Naive thymus-derived CD4-positive, alpha-beta T cell (primary cell): ENCODE results near the gene TMEM269. TPM values are rescaled to one million over a fixed set of nuclear protein-coding genes. Genes with fewer than 3 reads are reported as not detected.

Source experiments
- ATAC-seq: fragments of 150-1000 bp; cut with Tn5 transposase; 2 replicates; pipeline ENCODE4 v1.10.0; 2021; ENCODE audit warnings: mild to moderate bottlenecking, moderate library complexity
- CTCF ChIA-PET: fragments of 350-600 bp; sonication (Branson Sonifier 250); formaldehyde crosslinking; loops from one replicate; lab custom pipeline; 2021; ENCODE audit warnings: antibody characterized with exemption; lab: Charles Lee
- POLR2A ChIA-PET: fragments of 350-600 bp; sonication (Branson Sonifier 250); formaldehyde crosslinking; loops from one replicate; lab custom pipeline; 2021; ENCODE audit warnings: antibody characterized with exemption, inconsistent platforms; lab: Charles Lee
- DNase-seq, 9 donors: peaks; one replicate each; pipeline versions ENCODE4 v3.0.0 to v3.0.0-alpha.2; 2020 to 2022; ENCODE audit warnings: mixed read lengths in 1 of 9
- H3K27ac ChIP-seq: one replicate; pipeline ENCODE4 v1.7.0; 2013; ENCODE audit warnings: mild to moderate bottlenecking, low read depth, low read length, moderate library complexity
- H3K27me3 ChIP-seq, 2 donors: one replicate each; pipeline ENCODE4 v1.7.0; 2013; ENCODE audit warnings: low read length in 2 of 2, mild to moderate bottlenecking in 2 of 2, moderate library complexity in 2 of 2; ENCODE audit not compliant: control insufficient read depth in 2 of 2, insufficient read depth in 2 of 2
- H3K36me3 ChIP-seq, 3 experiments: 1 replicate in 2 of 3; 2 replicates in 1 of 3; pipeline ENCODE4 v1.7.0; 2013; ENCODE audit warnings: low read length in 3 of 3, mild to moderate bottlenecking in 3 of 3, moderate library complexity in 1 of 3; ENCODE audit not compliant: insufficient read depth in 3 of 3, control insufficient read depth in 2 of 3
- H3K4me1 ChIP-seq, 2 donors: one replicate each; pipeline ENCODE4 v1.7.0; 2013; ENCODE audit warnings: low read length in 2 of 2, mild to moderate bottlenecking in 2 of 2, moderate library complexity in 1 of 2; ENCODE audit not compliant: control insufficient read depth in 2 of 2, insufficient read depth in 2 of 2
- H3K4me3 ChIP-seq: 2 replicates; pipeline ENCODE4 v1.7.0; 2013; ENCODE audit warnings: mild to moderate bottlenecking, low read length
- H3K9me3 ChIP-seq, 3 experiments: 1 replicate in 2 of 3; 2 replicates in 1 of 3; pipeline ENCODE4 v1.7.0; 2013; ENCODE audit warnings: low read length in 3 of 3; ENCODE audit not compliant: control insufficient read depth in 2 of 3
- H3K27ac Mint-ChIP-seq, 9 donors: one replicate each; pipeline ENCODE4 v1.8.0; 2020 to 2022; ENCODE audit warnings: mixed read lengths in 9 of 9, mild to moderate bottlenecking in 8 of 9, moderate library complexity in 5 of 9, inconsistent platforms in 2 of 9
- H3K27me3 Mint-ChIP-seq, 5 donors: one replicate each; pipeline ENCODE4 v1.8.0; 2021 to 2022; ENCODE audit warnings: mixed read lengths in 5 of 5, mild to moderate bottlenecking in 1 of 5
- H3K36me3 Mint-ChIP-seq, 5 donors: one replicate each; pipeline ENCODE4 v1.8.0; 2020 to 2022; ENCODE audit warnings: mixed read lengths in 5 of 5, mild to moderate bottlenecking in 3 of 5, inconsistent platforms in 1 of 5
- H3K4me1 Mint-ChIP-seq, 7 donors: one replicate each; pipeline ENCODE4 v1.8.0; 2020 to 2022; ENCODE audit warnings: mixed read lengths in 7 of 7, mild to moderate bottlenecking in 3 of 7, inconsistent platforms in 1 of 7
- H3K4me3 Mint-ChIP-seq, 10 donors: one replicate each; pipeline ENCODE4 v1.8.0; 2020 to 2022; ENCODE audit warnings: mild to moderate bottlenecking in 10 of 10, mixed read lengths in 10 of 10, moderate library complexity in 6 of 10, inconsistent platforms in 2 of 10
- H3K9me3 Mint-ChIP-seq, 11 donors: one replicate each; pipeline ENCODE4 v1.8.0; 2020 to 2022; ENCODE audit warnings: mixed read lengths in 11 of 11, mild to moderate bottlenecking in 4 of 11, inconsistent platforms in 1 of 11, moderate library complexity in 1 of 11
- intact Hi-C, 2 donors: fragments of 100-400 bp; cut with micrococcal nuclease; formaldehyde crosslinking; loops; one replicate each; pipeline ENCODE4 v1.15.1; 2023
- polyA plus RNA-seq, 2 donors: library from polyadenylated mRNA; unstranded; fragments of 300-500 nt; fragmentation: Illumina TruSeq; gene quantifications; one replicate each; pipeline ENCODE4 v1.2.3, GENCODE V29; 2021
- total RNA-seq, 6 experiments: library from RNA in 5 of 6; stranded (reverse) in 5 of 6; gene quantifications; 1 replicate in 5 of 6; 2 replicates in 1 of 6; pipeline ENCODE4 v1.2.3 and lab custom pipeline; 2021 to 2026

The TMEM269 gene
- total and polyA plus RNA-seq, 7 experiments from 2014 or later, result 0.19 to 2.0 (median 0.35) TPM; not detected in 2

- CTCF ChIA-PET, result interaction anchor here (0.8 kb wide), 1 partner anchor 18 kb away, joined by 3 read pairs; no protein-coding TSS in a partner anchor
- Histone ChIP-seq H3K27ac (no peak overlapping the region), H3K9me3 (no peaks in the 10 kb centered on the region), H3K36me3 (peaks cover 7 to 24% (median 11%) of the 10 kb centered on the region in 3 experiments), H3K4me1 (peaks cover 12 to 13% of the 10 kb centered on the region in 2 donors), H3K4me3 (no peak overlapping the region), H3K27me3 (no peaks in the 10 kb centered on the region)
- Mint-ChIP-seq H3K4me1 (peaks cover under 1 to 10% (median 7%) of the 10 kb centered on the region in 7 donors), H3K4me3 (no peak overlapping the region), H3K9me3 (no peaks in the 10 kb centered on the region), H3K36me3 (peaks cover 0 to 12% (median 5%) of the 10 kb centered on the region in 5 donors), H3K27me3 (no peaks in the 10 kb centered on the region), H3K27ac (peak overlapping the region in 2 of 9 donors; percentile 17 to 23)
- no peak for ATAC-seq
- POLR2A ChIA-PET, result interaction anchor here (0.6 to 0.9 kb wide), 5 partner anchors 65 to 928 kb away, joined by 3 to 8 read pairs (median 3); partner anchors contain the start of gene ZNF691
- intact Hi-C loops, result no loop called here
- DNase-seq, result no peak
Measured at GRCh38 chr1:42762269-42762668, 22.5 kb upstream of the TMEM269 start.

DNA sequence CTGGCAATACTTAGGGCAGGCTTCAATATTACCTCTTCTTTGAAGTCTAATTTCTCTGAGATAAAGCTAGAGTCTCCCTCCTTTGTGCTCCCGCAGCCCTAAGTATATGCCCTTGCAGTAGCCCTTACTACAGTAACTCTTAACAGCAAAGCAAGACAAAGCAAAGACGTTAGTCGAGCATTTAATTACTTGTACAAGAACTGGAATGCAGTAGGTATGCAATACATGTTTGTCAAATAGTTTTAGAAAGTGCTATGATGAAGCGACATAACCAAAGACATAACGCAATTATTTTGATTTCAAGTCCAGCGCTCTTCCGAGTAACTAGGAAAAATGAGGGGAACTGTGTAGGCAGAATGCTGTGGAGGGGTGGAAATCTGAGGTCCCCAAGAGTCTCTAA lies 19.5 kb upstream of the TMEM269 start:
- DNase-seq (no peak), ATAC-seq (no peak)
- Mint-ChIP-seq H3K9me3 (no peaks in the 10 kb centered on the region), H3K27ac (no peak overlapping the region), H3K4me3 (no peak overlapping the region), H3K36me3 (peaks cover 0 to 7% (median 0%) of the 10 kb centered on the region in 5 donors), H3K27me3 (no peaks in the 10 kb centered on the region), H3K4me1 (peaks cover 10 to 37% (median 23%) of the 10 kb centered on the region in 7 donors)
- Histone ChIP-seq H3K9me3 (no peaks in the 10 kb centered on the region), H3K36me3 (peaks cover 0 to 5% (median 4%) of the 10 kb centered on the region in 3 experiments), H3K4me1 (peaks cover 24 to 30% of the 10 kb centered on the region in 2 donors), H3K4me3 (peak overlapping the region; percentile 91), H3K27me3 (no peaks in the 10 kb centered on the region), H3K27ac (no peak overlapping the region)
- POLR2A ChIA-PET, result interaction anchor here (0.7 to 4.5 kb wide), 5 partner anchors 51 to 308 kb away, joined by 3 to 50 read pairs (median 37); partner anchors contain the start of genes CCDC30, ERMAP, SVBP and YBX1
- intact Hi-C loops, result no loop called here
- CTCF ChIA-PET, result interaction anchor here (1.2 to 1.5 kb wide), 2 partner anchors 18 to 159 kb away, joined by 3 read pairs; no protein-coding TSS in a partner anchor

- H3K4me1 ChIP-seq, result peaks cover 24 to 35% of the 10 kb centered on the region in 2 donors
- H3K36me3 ChIP-seq, result peaks cover 0 to 5% (median 4%) of the 10 kb centered on the region in 3 experiments
- intact Hi-C loops, result loop anchor here in 1 of 2 donors (2.0 kb wide), 2 partner anchors 159 to 431 kb away; partner anchors contain the start of gene FOXJ3
- H3K4me3 ChIP-seq, result peak overlapping the region; percentile 91
- H3K27ac ChIP-seq, result peak overlapping the region; percentile 77
- Mint-ChIP-seq H3K27me3 (no peaks in the 10 kb centered on the region), H3K9me3 (no peaks in the 10 kb centered on the region), H3K4me3 (no peak overlapping the region), H3K36me3 (peaks cover 0 to 13% (median 0%) of the 10 kb centered on the region in 5 donors), H3K4me1 (peaks cover 18 to 45% (median 30%) of the 10 kb centered on the region in 7 donors), H3K27ac (peak overlapping the region in 2 of 9 donors; percentile 14 to 92)
- H3K27me3 ChIP-seq, result no peaks in the 10 kb centered on the region
- peak in 6 of 9 donors; percentile 10 to 71 (median 22) for DNase-seq
- peak; percentile 0 for ATAC-seq
- H3K9me3 ChIP-seq, result no peaks in the 10 kb centered on the region
- ChIA-PET POLR2A (interaction anchor here (0.6 to 4.5 kb wide), 26 partner anchors 9 to 862 kb away, joined by 3 to 50 read pairs (median 4); partner anchors contain the start of genes CCDC30, ERMAP, PPCS and PPIH), CTCF (interaction anchor here (0.7 to 2.4 kb wide), 7 partner anchors 9 to 309 kb away, joined by 3 to 9 read pairs (median 3); no protein-coding TSS in a partner anchor)
Measured at GRCh38 chr1:42765832-42766740, 18.7 kb upstream of the TMEM269 start.

- peaks cover 20 to 50% (median 32%) of the 10 kb centered on the region in 7 donors for H3K4me1 Mint-ChIP-seq
- peak within 1 kb of the TSS in 1 of 10 donors; percentile 92 for H3K4me3 Mint-ChIP-seq
- DNase-seq (peak; percentile 98 to 100 (median 100)), ATAC-seq (peak; percentile 96)
- intact Hi-C loops, result loop anchor here (1.0 to 2.0 kb wide), 15 partner anchors 18 to 1207 kb away; partner anchors contain the start of genes CFAP57 (in 2 of the 2), EBNA1BP2 (in 2 of the 2), FOXJ3 (in 2 of the 2) and PPCS (in 2 of the 2)
- ChIA-PET POLR2A (interaction anchor here (0.6 to 4.5 kb wide), 21 partner anchors 9 to 863 kb away, joined by 3 to 50 read pairs (median 7); partner anchors contain the start of genes CCDC30, ERMAP, PPCS and PPIH), CTCF (interaction anchor here (0.6 to 2.4 kb wide), 8 partner anchors 9 to 308 kb away, joined by 3 to 9 read pairs (median 4); no protein-coding TSS in a partner anchor)
- peak within 1 kb of the TSS in 8 of 9 donors; percentile 70 to 96 (median 92) for H3K27ac Mint-ChIP-seq
- peaks cover 0 to 13% (median 0%) of the 10 kb centered on the region in 5 donors for H3K36me3 Mint-ChIP-seq
- no peaks in the 10 kb centered on the region for H3K27me3 ChIP-seq
- H3K4me3 ChIP-seq, result peak within 1 kb of the TSS; percentile 91
- H3K4me1 ChIP-seq, result peaks cover 25 to 35% of the 10 kb centered on the region in 2 donors
- no peaks in the 10 kb centered on the region for H3K9me3 ChIP-seq
- peak within 1 kb of the TSS; percentile 84 for H3K27ac ChIP-seq
- H3K9me3 Mint-ChIP-seq, result no peaks in the 10 kb centered on the region
- H3K36me3 ChIP-seq, result peaks cover 0 to 5% (median 0%) of the 10 kb centered on the region in 3 experiments
- H3K27me3 Mint-ChIP-seq, result no peaks in the 10 kb centered on the region
Measured at GRCh38 chr1:42766741-42767509, 17.9 kb upstream of the TMEM269 start, which contains the start of the genes C1orf50 and P3H1. C1orf50 (plus strand) TSS chr1:42767249; CDS start chr1:42767312, 63 bp downstream. P3H1 (minus strand) TSS chr1:42767028; CDS start chr1:42766971, 57 bp downstream.

DNA sequence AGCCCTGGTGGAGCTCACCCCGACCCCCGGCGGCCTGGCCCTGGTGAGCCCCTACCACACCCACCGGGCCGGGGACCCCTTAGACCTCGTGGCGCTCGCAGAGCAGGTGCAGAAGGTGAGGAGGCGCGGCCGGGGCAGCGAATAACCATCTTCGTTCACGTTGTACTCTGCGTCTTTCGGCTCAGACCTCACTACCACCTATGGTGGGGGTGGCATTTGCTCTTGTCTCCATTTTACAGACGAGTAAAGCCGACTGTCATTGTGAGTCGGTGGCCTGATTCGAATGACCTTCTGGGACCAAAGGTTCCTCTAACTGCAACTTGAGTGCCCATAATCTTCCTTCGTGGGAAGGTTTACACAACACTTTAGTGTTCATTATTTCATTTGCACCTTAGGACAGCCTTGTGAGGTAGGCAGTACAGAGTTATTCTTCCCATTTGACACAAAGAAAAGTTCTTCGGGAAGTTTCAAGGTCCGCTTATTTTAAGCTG lies 17.2 kb upstream of the TMEM269 start:
- Histone ChIP-seq H3K27ac (peak overlapping the region; percentile 84), H3K9me3 (no peaks in the 10 kb centered on the region), H3K4me1 (peaks cover 28 to 35% of the 10 kb centered on the region in 2 donors), H3K27me3 (no peaks in the 10 kb centered on the region), H3K36me3 (peaks cover 0 to 5% (median 0%) of the 10 kb centered on the region in 3 experiments), H3K4me3 (peak overlapping the region; percentile 91)
- ChIA-PET CTCF (interaction anchor here (0.6 to 2.4 kb wide), 7 partner anchors 10 to 307 kb away, joined by 3 to 9 read pairs (median 3); no protein-coding TSS in a partner anchor), POLR2A (interaction anchor here (0.8 to 4.5 kb wide), 17 partner anchors 9 to 310 kb away, joined by 3 to 50 read pairs (median 8); partner anchors contain the start of genes CCDC30, ERMAP, PPCS and PPIH)
- Mint-ChIP-seq H3K27me3 (no peaks in the 10 kb centered on the region), H3K4me1 (peaks cover 25 to 51% (median 33%) of the 10 kb centered on the region in 7 donors), H3K9me3 (no peaks in the 10 kb centered on the region), H3K4me3 (peak overlapping the region in 1 of 10 donors; percentile 92), H3K27ac (peak overlapping the region in 8 of 9 donors; percentile 70 to 96 (median 92)), H3K36me3 (peaks cover 0 to 14% (median 0%) of the 10 kb centered on the region in 5 donors)
- DNase-seq, result no peak
- peak; percentile 8 for ATAC-seq
- intact Hi-C loops, result loop anchor here (1.0 to 2.0 kb wide), 15 partner anchors 18 to 1207 kb away; partner anchors contain the start of genes CFAP57 (in 2 of the 2), EBNA1BP2 (in 2 of the 2), FOXJ3 (in 2 of the 2) and PPCS (in 2 of the 2)
